ENCODE measurements around the gene SYCE3. TPM values are rescaled to one million over a fixed set of nuclear protein-coding genes. Genes with fewer than 3 reads are reported as not detected.

The SYCE3 gene
- total RNA-seq, 1 donor from 2014 or later, result 0.71 TPM

DNA sequence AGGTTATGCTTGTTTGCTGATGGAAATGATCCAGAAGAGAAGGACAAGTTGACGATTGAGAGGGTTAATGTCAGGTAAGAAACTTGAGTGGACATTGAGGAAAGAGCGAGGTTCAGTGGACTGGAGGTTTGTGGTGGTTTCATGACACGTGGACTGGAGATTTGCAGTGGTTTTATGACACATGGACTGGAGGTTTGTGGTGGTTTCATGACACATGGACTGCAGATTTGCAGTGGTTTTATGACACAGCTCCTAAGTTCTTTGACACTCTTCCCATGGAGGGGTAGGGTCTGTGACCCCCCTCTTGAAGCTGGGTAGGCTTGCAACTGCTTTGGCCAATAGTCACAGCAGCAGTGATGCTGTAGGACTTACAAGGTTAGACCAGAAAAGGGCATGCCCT is 32.5 kb upstream of the SYCE3 start:
- H3K36me3 ChIP-seq (ENCODE audit: control insufficient read depth, insufficient read depth, low read length), result no peaks in the 10 kb centered on the region
- H3K4me3 ChIP-seq (ENCODE audit: low read depth, low read length), result no peak overlapping the region
- H3K27me3 ChIP-seq (ENCODE audit: control insufficient read depth, insufficient read depth, low read length), result peaks cover 12% of the 10 kb centered on the region
- no peak for TF ChIP-seq CTCF (IDR thresholded peaks at IDR 0.05; ENCODE audit: insufficient read depth, low read length, poor library complexity, severe bottlenecking)
- DNase-seq (ENCODE audit: low read depth), result no peak

DNA sequence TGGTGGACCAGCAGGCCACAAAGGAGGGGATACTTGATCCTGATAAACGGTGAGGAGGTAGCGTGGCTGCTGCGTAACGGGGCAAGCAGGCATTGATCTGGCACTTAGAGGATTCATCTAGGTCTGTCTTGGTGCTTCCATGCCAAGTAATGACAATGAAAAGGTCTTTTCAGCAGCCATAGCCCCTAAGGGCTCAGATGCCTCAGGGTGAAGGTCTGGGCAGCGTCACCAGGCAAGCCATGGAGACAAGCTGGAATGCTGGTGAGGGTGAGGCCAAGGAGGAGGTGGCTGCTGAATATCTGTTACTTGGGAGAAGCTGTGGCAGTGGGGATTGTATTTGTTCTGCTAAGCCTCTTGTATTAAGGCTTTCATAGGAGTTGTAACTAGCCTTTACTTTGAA is 24.7 kb upstream of the SYCE3 start:
- no peak for TF ChIP-seq CTCF (IDR thresholded peaks at IDR 0.05; ENCODE audit: insufficient read depth, low read length, poor library complexity, severe bottlenecking)
- H3K36me3 ChIP-seq (ENCODE audit: control insufficient read depth, insufficient read depth, low read length), result no peaks in the 10 kb centered on the region
- no peak overlapping the region for H3K4me3 ChIP-seq (ENCODE audit: low read depth, low read length)
- H3K27me3 ChIP-seq (ENCODE audit: control insufficient read depth, insufficient read depth, low read length), result peaks cover 2% of the 10 kb centered on the region
- no peak for DNase-seq (ENCODE audit: low read depth)

- Histone ChIP-seq H3K4me3 (ENCODE audit: low read depth, low read length) (no peak overlapping the region), H3K36me3 (ENCODE audit: control insufficient read depth, insufficient read depth, low read length) (no peaks in the 10 kb centered on the region), H3K27me3 (ENCODE audit: control insufficient read depth, insufficient read depth, low read length) (peaks cover 2% of the 10 kb centered on the region)
- DNase-seq (ENCODE audit: low read depth), result no peak
- no peak for TF ChIP-seq CTCF (IDR thresholded peaks at IDR 0.05; ENCODE audit: insufficient read depth, low read length, poor library complexity, severe bottlenecking)
Measured at GRCh38 chr22:50586416-50586815, 23.7 kb upstream of the SYCE3 start.

DNA sequence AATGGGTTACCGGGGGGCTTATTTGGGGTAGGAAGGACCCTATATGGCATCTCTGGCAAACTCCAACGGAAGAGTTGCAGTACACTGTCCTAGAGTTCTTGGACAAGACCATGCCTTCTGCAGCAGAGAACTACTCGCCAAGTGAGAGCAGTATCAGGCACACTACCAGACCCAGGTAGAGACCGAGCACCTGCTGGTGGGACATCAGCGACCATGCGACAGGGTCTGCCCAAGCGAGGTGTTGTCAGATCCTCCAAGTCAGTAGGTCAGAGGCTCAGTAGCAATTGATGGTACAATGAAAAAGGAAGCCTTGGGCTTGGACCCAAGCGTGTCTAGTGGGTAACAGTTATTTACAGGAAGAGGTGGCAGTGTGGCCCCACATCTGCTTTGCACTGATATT is 23.1 kb upstream of the SYCE3 start:
- no peak overlapping the region for H3K4me3 ChIP-seq (ENCODE audit: low read depth, low read length)
- no peak for DNase-seq (ENCODE audit: low read depth)
- H3K27me3 ChIP-seq (ENCODE audit: control insufficient read depth, insufficient read depth, low read length), result peaks cover 2% of the 10 kb centered on the region
- no peak for TF ChIP-seq CTCF (IDR thresholded peaks at IDR 0.05; ENCODE audit: insufficient read depth, low read length, poor library complexity, severe bottlenecking)
- no peaks in the 10 kb centered on the region for H3K36me3 ChIP-seq (ENCODE audit: control insufficient read depth, insufficient read depth, low read length)

DNA sequence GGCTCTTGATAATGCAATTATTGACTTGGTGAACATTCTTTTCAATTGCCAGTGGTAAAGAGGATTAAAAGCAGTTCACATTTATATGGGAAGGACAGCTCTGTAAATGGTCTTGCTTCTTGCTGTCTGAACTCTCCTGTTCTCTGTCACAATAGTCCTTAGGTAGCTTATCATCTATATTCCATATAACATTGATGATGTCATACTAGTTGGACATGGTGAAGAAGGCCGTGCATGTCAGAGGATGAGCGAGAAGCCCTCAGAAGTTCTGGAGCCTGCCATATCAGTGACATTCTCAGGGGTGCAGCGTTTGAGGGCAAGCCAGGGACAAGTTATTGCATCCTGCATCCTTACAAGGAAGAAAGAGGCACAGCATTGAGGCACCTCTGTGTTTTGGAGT is 22.5 kb upstream of the SYCE3 start:
- no peak for DNase-seq (ENCODE audit: low read depth)
- no peak overlapping the region for H3K4me3 ChIP-seq (ENCODE audit: low read depth, low read length)
- no peaks in the 10 kb centered on the region for H3K36me3 ChIP-seq (ENCODE audit: control insufficient read depth, insufficient read depth, low read length)
- no peak for TF ChIP-seq CTCF (IDR thresholded peaks at IDR 0.05; ENCODE audit: insufficient read depth, low read length, poor library complexity, severe bottlenecking)
- peaks cover 2% of the 10 kb centered on the region for H3K27me3 ChIP-seq (ENCODE audit: control insufficient read depth, insufficient read depth, low read length)
